Panc1 (cell line): ENCODE data around the gene MAPKBP1.

Experiments used
- CTCF ChIP-seq: fragments of 450-650 bp; IDR thresholded peaks from 2 replicates; pipeline ENCODE4 v1.5.1; 2017; ENCODE audit warnings: mild to moderate bottlenecking
- POLR2AphosphoS5 ChIP-seq: IDR thresholded peaks from 2 replicates; pipeline ENCODE4 v1.6.1; 2012; ENCODE audit warnings: mild to moderate bottlenecking, low read depth, low read length, moderate library complexity
- REST ChIP-seq, 2 experiments: IDR thresholded peaks; 2 replicates each; pipeline ENCODE4 v1.6.1; 2011 to 2012; ENCODE audit warnings: low read depth in 2 of 2, control low read depth in 1 of 2, low read length in 1 of 2, mild to moderate bottlenecking in 1 of 2, moderate library complexity in 1 of 2; ENCODE audit not compliant: insufficient read depth in 1 of 2
- SIN3A ChIP-seq: IDR thresholded peaks from 2 replicates; pipeline ENCODE4 v1.6.1; 2012; ENCODE audit warnings: low read depth, mild to moderate bottlenecking, low read length, moderate library complexity, borderline replicate concordance; ENCODE audit not compliant: insufficient read depth
- TCF7L2 ChIP-seq: IDR thresholded peaks from 2 replicates; pipeline ENCODE4 v1.6.1; 2011; ENCODE audit warnings: mild to moderate bottlenecking, low read depth, low read length, inconsistent platforms

GRCh38 chr15:41799488-41799805, 25.2 kb downstream of the MAPKBP1 start:
- TF ChIP-seq SIN3A, result no peak
- TF ChIP-seq CTCF, result no peak
- TF ChIP-seq POLR2AphosphoS5, result no peak
- TF ChIP-seq REST (IDR thresholded peaks at IDR 0.05; ENCODE audit: insufficient read depth in 1 of 2, low read depth in 2 of 2, low read length in 1 of 2), result no peak
- TF ChIP-seq TCF7L2, result no peak
